Fibroblast of peridontal ligament (primary cell): ENCODE measurements around the gene CD1C.
"Not testable (repeated sequence)": the region's sequence is repeated elsewhere in the genome, so short reads cannot be mapped to it uniquely, and the experiment has no call there.

Experiments
- DNase-seq: peaks from one replicate; pipeline ENCODE4 v3.0.0-alpha.2; 2010; ENCODE audit errors: extremely low read depth

The CD1C gene

DNA sequence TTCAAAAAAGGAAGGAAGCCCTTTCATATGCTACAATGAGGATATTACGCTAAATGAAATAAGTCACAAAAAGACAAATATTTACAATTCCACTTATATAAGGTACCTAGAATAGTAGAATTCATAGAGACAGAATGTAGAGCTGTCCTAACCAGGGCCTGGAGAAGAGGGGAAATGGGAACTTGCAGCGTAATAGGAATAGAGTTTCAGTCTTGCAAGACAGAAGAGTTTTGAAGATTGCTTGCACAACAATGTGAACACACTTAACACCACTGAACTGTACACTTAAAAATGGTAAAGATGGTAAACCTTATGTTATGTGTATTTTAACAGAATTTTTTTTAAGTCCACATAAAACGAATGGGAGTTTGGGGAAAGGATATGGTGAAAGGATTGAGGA is 38.7 kb downstream of the CD1C start:
- no peak for DNase-seq

DNA sequence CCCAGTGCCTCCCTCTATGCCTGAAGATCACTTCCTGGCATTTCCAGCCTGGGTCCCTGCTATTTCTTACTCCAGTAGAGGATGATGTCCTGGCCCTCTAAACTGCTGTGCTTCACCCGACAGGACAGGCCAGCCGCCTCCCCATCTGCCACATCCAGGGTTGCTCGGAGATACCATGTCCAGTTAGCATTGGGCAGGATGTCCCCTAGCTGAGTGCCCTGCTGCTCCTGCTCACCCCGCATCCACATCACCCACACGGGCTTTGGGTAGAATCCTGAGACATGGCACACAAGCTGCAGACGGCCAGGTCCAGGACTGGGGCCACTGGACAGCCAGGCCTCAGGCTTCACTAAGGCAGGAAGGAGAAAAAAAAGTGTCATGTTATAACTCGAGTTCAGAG is 39.6 kb downstream of the CD1C start:
- no peak for DNase-seq

DNA sequence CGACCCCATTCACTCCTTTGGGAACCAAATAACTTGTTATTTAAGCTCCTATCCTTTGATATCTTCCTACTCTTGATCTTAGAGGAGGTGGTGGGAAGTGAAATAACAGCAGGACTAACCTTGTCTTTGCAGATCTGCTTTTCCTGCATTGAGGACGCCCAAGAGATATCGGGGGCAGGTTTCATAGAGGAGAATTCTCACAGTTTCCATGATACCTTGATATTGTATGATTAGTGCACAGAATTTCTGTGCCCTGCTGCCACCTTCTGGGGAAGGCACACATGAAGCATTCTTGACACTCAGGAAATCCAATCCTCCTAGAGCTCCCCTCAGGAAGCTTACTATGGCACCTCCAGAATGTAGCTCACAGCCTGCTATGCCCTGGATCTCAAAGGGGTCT is 40.0 kb downstream of the CD1C start:
- no peak for DNase-seq

DNA sequence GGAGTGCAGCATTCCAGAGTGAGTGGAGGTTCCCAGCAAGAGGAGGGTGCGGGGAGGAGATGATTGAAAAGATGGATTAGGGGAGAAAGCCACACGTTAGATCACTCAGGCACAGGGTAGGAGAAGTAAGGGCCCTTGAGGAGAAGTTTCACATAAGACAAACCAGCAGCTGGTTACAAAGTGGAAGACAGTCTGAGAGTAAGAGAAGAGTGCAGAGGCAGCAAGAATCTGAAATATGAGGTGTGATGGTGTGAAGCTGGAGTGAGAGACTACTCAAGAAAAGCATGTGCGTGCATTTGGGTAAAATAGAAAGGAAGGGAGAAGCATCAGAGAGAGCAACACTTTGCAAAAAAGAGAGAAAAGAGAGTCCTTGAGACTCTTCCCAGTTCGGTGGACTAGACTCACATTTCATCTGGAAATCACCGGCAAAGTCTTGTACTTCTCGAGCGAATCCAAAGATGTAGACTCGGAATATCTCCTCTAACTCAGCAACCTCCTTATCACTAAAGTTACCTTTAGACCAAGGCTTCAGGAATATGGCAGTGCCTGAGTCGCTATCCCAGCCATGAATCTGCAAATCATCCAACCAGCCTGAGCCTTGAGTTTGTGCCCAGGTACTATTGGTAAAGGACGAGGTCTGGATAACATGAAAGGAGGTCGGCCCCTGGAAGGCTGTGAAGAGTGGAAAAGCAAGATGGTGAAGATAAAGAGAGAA is 40.8 kb downstream of the CD1C start:
- DNase-seq: no peak

DNA sequence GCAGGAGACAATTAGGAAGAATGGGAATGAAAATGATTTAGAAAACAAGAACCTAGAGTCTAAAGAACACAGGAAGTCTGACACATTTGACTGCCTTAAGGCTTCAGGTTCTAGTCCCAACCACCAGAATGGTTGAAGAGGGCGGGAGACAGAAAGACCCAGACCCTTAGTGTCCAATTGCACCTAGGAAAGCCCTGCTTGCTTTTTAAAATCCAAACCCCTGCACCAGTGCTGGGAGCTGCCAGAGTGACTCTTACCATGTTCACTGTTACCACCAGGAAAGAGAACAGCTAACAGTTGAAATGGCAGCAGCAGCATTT is 41.3 kb downstream of the CD1C start:
- DNase-seq: no peak

DNA sequence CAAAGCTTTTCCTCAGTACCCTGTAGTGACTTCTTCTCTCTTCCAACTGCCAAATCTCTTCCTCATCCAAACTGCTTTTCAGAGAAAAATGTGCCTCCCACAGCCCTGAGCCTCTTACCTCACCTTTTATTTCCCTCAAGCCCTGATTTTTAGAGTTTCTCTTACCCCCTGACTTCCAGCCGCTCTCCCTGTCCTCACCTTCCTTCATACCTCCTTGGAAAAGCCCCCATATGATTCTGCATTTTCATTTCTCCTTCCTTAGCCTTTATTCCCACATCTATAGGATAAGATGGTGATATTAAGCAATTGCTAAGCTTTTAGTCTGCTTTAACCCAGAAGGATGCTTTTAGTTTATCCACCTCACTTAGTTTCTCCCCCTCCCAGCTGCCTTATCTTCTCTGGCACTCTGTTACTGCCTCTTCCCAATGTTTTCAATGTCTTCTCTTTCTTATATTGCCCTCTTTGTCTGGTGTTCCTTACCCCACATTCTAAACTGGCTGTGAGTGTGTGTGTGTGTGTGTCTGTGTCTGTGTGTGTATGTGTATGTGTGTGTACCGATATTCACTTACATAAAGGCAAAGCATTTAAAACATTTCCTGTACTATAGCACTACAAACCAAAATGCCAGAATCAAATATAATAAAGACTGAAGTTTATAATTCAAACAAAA is 41.9 kb downstream of the CD1C start, which contains the start of gene CD1B:
TSS of gene CD1B (minus strand) at position 51 of the 670 bp plus-strand sequence. CDS start 108 bp downstream, outside the sequence.
- no peak for DNase-seq

DNA sequence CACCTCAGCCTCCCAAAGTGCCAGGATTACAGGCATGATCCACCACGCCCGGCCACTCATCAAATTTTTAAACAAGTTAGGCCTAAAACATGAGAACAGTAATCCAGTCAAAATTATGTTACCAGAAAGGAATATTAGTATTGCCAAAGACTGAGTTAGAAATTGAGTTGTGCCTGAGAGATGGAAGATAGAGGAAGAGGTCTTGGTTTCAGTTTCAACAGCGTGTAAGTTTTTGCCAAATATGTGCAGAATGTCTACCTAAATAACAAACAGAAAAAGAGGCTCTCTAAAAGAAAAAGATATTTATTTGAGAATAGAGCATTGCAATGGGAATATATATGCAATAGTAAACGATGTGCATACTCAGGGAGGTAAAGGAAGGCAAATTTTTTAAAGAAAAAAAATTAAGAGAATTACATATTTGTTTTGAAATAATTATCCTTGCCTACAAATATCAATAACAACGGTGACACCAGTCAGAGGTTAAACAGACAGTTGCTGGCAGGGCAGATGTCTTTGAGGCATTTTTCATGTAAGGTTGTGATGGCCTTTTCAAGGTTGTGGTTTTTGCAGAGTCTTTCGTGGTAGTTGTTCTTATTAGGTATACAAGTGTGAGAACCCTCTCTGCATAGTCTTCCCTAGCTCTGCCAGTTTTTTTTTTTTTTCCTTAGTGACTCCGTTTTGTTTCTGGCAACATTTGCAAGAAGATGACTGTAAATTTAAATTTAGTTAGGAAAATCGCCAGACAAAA is 43.9 kb downstream of the CD1C start:
- no peak for DNase-seq

DNA sequence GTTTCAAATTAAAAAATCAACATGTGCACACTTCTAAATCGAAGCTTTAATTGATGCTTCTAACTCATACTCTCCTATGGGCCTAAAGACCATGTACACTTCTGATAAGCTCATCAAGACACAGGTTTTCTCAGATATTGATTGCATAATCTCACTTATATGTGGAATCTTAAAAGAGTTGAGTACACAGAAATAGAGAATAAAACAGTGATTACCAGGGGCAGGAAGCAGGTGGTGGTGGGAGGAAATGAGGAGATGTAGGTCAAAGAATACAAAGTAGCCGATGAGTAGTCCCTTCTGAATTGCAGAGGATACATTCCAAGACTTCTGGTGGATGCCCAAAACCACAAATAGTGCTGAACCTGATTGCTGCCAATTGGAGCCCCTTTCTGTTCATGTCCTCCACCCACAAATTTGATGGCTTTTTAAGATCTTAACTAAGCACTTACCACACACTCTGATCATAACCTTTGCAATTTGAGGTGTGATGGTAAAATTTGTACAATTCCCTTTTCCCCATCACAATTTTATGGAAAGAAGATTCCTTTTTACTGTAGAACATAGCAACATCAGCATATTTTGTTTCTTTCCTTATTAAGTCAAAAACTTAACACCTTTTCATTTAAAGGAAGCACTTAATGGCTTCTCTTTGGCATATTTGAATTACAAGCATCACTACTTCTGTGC is 44.9 kb downstream of the CD1C start:
- DNase-seq: no peak

DNA sequence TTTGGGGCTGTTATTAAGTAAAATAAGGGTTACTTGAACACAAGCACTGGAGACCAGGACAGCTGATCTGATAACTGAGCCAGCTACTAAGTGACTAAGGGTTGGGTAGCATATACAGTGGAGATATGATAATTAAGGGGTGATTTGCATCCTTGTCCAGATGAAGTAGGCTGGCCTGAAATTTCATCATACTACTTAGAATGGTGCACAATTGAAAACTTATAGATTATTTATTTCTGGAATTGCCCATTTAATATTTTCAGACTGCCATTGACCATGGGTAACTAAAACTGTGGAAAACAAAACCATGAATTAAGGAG is 45.5 kb downstream of the CD1C start:
- DNase-seq: no peak

DNA sequence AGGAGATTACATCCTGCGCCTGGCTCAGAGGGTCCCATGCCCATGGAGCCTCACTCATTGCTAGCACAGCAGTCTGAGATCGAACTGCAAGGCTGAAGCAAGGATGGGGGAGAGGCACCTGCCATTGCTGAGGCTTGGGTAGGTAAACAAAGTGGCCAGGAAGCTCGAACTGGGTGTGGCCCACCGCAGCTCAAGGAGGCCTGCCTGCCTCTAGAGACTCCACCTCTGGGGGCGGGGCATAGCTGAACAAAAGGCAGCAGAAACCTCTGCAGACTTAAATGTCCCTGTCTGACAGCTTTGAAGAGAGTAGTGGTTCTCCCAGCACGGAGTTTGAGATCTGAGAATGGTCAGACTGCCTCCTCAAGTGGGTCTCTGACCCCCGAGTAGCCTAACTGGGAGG is 46.7 kb downstream of the CD1C start:
- not testable (repeated sequence) for DNase-seq
